ENCODE data around the gene DNER. TPM values are rescaled to one million over a fixed set of nuclear protein-coding genes. Genes with fewer than 3 reads are reported as not detected.

DNER gene
- total RNA-seq, 1 experiment from 2014 or later, result 2.9 TPM

DNA sequence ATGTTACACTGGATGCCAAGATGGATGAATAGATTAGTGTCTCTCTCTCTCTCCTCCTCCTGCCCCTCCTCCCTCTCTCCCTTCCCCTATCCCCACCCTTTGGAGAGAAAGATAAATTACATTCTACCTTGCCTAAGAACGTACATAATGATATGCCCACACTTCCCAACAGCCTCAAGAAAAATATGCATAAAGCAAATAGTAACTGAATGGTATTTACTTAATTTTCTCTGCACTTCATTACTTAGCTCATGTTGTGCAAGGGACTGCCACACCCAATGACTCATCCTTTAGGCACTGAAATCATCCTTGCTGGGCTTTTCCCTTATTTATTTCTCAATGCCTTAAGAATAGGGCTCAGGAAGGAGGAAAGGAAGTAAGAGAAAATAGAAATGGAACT is 306.0 kb downstream of the DNER start (continued):
- peak; percentile 100 for TF ChIP-seq CEBPB (IDR thresholded peaks at IDR 0.05; ENCODE audit: low read depth)
- TF ChIP-seq EGR1 (IDR thresholded peaks at IDR 0.05; ENCODE audit: low read depth), result peak; percentile 27; the same call in 1 of the 2 replicates

DNA sequence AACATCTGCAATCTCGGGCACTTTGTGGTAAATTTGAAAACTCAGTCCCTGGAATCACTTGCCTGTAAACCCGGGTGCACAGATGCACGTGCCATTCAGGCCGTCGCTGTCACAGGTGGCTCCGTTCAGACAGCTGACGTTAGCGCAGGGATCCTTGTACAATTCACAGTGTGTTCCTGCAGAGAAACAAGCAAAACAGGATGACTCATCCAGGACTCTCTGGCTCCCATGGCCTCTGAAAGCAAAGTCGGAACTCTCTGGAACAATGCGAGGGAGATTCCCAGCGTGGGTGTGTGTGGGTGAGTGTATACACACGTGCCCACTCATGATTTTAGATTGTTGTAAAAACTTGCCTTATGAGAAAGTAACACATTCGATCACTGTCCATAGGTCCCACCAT is 307.2 kb downstream of the DNER start:
- H4K20me1 ChIP-seq (ENCODE audit: insufficient read depth), result no peaks in the 10 kb centered on the region
- peak overlapping the region; percentile 60 for H3K27ac ChIP-seq (ENCODE audit: low read depth, low read length)
- ATAC-seq, result peak; percentile 82
- ChIA-PET POLR2A (no interaction called here), RAD21 (ENCODE audit: low non-redundant PET in 1 of 2, low total read pairs in 2 of 2, uncharacterized antibody in 2 of 2, unreplicated experiment in 2 of 2) (no interaction called here), CTCF (no interaction called here)
- no peaks in the 10 kb centered on the region for H3K36me3 ChIP-seq (ENCODE audit: control insufficient read depth in 1 of 2, insufficient read depth in 2 of 2, low read length in 2 of 2)
- no TSS peak for BruUV-seq (replicated peaks)
- H3K9ac ChIP-seq (ENCODE audit: low read length), result peak overlapping the region; percentile 42
- H3K27me3 ChIP-seq (ENCODE audit: insufficient read depth, low read length), result no peaks in the 10 kb centered on the region
- H3K4me2 ChIP-seq (ENCODE audit: low read length), result peak overlapping the region; percentile 78
- peaks cover 26 to 43% of the 10 kb centered on the region in 2 experiments for H3K4me1 ChIP-seq (ENCODE audit: control insufficient read depth in 1 of 2, insufficient read depth in 2 of 2, low read length in 2 of 2)
- no peaks in the 10 kb centered on the region for H3K79me2 ChIP-seq (ENCODE audit: insufficient read depth, low read length)
- H2AFZ ChIP-seq (ENCODE audit: low read depth, low read length, poor library complexity, severe bottlenecking), result peak overlapping the region; percentile 99
- no peaks in the 10 kb centered on the region for H3K9me2 ChIP-seq (ENCODE audit: insufficient read depth)
- H3K4me3 ChIP-seq (replicated peaks in 1 of 2; ENCODE audit: low read depth in 1 of 2, low read length in 2 of 2), result peak overlapping the region; percentile 6 to 34; a peak in 2 of 4 replicates
- no peaks in the 10 kb centered on the region for H3K9me3 ChIP-seq (ENCODE audit: control insufficient read depth in 1 of 2, insufficient read depth in 1 of 2, low read depth in 1 of 2, low read length in 2 of 2)
- intact Hi-C loops (cut with micrococcal nuclease), result no loop called here
- peak; percentile 86 for DNase-seq (ENCODE audit: low read depth, low spot score)
- TF ChIP-seq ELF1 (IDR thresholded peaks at IDR 0.05; ENCODE audit: borderline replicate concordance, low read depth) (no peak), CTCF (IDR thresholded peaks at IDR 0.05 in 2 of 3, conservative IDR thresholded peaks at IDR 0.05 in 1 of 3; ENCODE audit: borderline replicate concordance in 1 of 3, insufficient read depth in 1 of 3, low read depth in 2 of 3, low read length in 2 of 3) (no peak), CEBPB (IDR thresholded peaks at IDR 0.05; ENCODE audit: low read depth) (peak; percentile 73; the same call in 1 of the 2 replicates), YY1 (IDR thresholded peaks at IDR 0.05; ENCODE audit: extremely low read depth, insufficient replicate concordance, low read depth, low read length) (peak; percentile 58), EZH2phosphoT487 (IDR thresholded peaks at IDR 0.05; ENCODE audit: borderline replicate concordance) (no peak), EZH2 (IDR thresholded peaks at IDR 0.05) (no peak), SP1 (IDR thresholded peaks at IDR 0.05; ENCODE audit: low read depth) (peak; percentile 70), ZNF274 (IDR thresholded peaks at IDR 0.05; ENCODE audit: low read depth, low read length) (no peak), EGR1 (IDR thresholded peaks at IDR 0.05; ENCODE audit: low read depth) (peak; percentile 95), POLR2A (IDR thresholded peaks at IDR 0.05; ENCODE audit: borderline replicate concordance, extremely low read depth, insufficient read depth, insufficient read length) (no peak), ZBTB33 (IDR thresholded peaks at IDR 0.05; ENCODE audit: extremely low read depth, insufficient replicate concordance, low read length) (no peak), JUND (IDR thresholded peaks at IDR 0.05) (peak; percentile 96), RAD21 (IDR thresholded peaks at IDR 0.05; ENCODE audit: low read depth) (no peak), POLR2AphosphoS5 (IDR thresholded peaks at IDR 0.05; ENCODE audit: low read depth, low read length) (peak; percentile 59), ZFX (IDR thresholded peaks at IDR 0.05) (no peak), FOSL1 (IDR thresholded peaks at IDR 0.05; ENCODE audit: low read depth) (peak; percentile 86), SRF (IDR thresholded peaks at IDR 0.05; ENCODE audit: low read depth) (no peak), CBX3 (IDR thresholded peaks at IDR 0.05; ENCODE audit: low read depth) (peak; percentile 97), TCF7L2 (IDR thresholded peaks at IDR 0.05; ENCODE audit: borderline replicate concordance, extremely low read depth, insufficient read depth, insufficient read length) (peak; percentile 49)
- TF ChIP-seq, protein P1, sequence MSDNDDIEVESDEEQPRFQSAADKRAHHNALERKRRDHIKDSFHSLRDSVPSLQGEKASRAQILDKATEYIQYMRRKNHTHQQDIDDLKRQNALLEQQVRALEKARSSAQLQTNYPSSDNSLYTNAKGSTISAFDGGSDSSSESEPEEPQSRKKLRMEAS (IDR thresholded peaks at IDR 0.05), result peak; percentile 98
- TF ChIP-seq, protein P2, sequence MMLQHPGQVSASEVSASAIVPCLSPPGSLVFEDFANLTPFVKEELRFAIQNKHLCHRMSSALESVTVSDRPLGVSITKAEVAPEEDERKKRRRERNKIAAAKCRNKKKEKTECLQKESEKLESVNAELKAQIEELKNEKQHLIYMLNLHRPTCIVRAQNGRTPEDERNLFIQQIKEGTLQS (IDR thresholded peaks at IDR 0.05), result no peak

All from HCT116 (cell line).